NB4 (cell line): ENCODE data around the gene CTBP2.
A peak's percentile ranks its signal among the peaks of the same experiment; 100 is the strongest.

Experiments
- DNase-seq: peaks from one replicate; pipeline ENCODE4 v3.0.0; 2010; ENCODE audit warnings: low read depth
- H3K4me3 ChIP-seq: one replicate; pipeline ENCODE4 v1.5.1; 2011; ENCODE audit warnings: mild to moderate bottlenecking, low read depth, low read length, moderate library complexity
- CTCF ChIP-seq: IDR thresholded peaks from one replicate; pipeline ENCODE4 v1.5.1; 2012; ENCODE audit warnings: low read depth, low read length
- MAX ChIP-seq: IDR thresholded peaks from 2 replicates; pipeline ENCODE4 v1.6.1; 2011; ENCODE audit warnings: low read depth, low read length
- MYC ChIP-seq: IDR thresholded peaks from 2 replicates; pipeline ENCODE4 v1.6.1; 2011; ENCODE audit warnings: low read depth, low read length
- POLR2A ChIP-seq: IDR thresholded peaks from 2 replicates; pipeline ENCODE4 v1.6.1; 2011; ENCODE audit warnings: mild to moderate bottlenecking; ENCODE audit not compliant: insufficient read length; ENCODE audit errors: extremely low read depth

CTBP2 gene

GRCh38 chr10:124946945-124947344 is 213.4 kb downstream of the CTBP2 start:
- DNase-seq: no peak
- no peak for TF ChIP-seq MYC
- TF ChIP-seq POLR2A: no peak
- TF ChIP-seq MAX: no peak
- TF ChIP-seq CTCF: no peak

GRCh38 chr10:124944982-124945381 is 215.4 kb downstream of the CTBP2 start:
- no peak for DNase-seq
- no peak for TF ChIP-seq MAX
- no peak for TF ChIP-seq MYC
- no peak for TF ChIP-seq CTCF
- TF ChIP-seq POLR2A: no peak
- H3K4me3 ChIP-seq: no peak overlapping the region

More at GRCh38 chr10:124946945-124947344, 213.4 kb downstream of the CTBP2 start:
- no peak overlapping the region for H3K4me3 ChIP-seq

GRCh38 chr10:124943301-124944092 is 216.9 kb downstream of the CTBP2 start:
- H3K4me3 ChIP-seq: no peak overlapping the region
- no peak for TF ChIP-seq MAX
- TF ChIP-seq CTCF: no peak
- TF ChIP-seq POLR2A: no peak
- TF ChIP-seq MYC: no peak
- no peak for DNase-seq

- no peak overlapping the region for H3K4me3 ChIP-seq
- TF ChIP-seq MYC (no peak), MAX (no peak), POLR2A (no peak), CTCF (no peak)
- DNase-seq: peak; percentile 21
Observed at GRCh38 chr10:124942317-124943169, 217.8 kb downstream of the CTBP2 start.

- no peak for DNase-seq
- H3K4me3 ChIP-seq: no peak within 1 kb of the TSS
- TF ChIP-seq CTCF (no peak), MAX (no peak), MYC (no peak), POLR2A (no peak)
Observed at GRCh38 chr10:124941823-124942222, 218.5 kb downstream of the CTBP2 start, which contains the start of gene ZRANB1. ZRANB1 (plus strand) TSS chr10:124942123; CDS start chr10:124942494, 371 bp downstream.
